Chondrocyte (in vitro differentiated cells): Measurements from ENCODE around the gene SP5. TPM values are rescaled to one million over a fixed set of nuclear protein-coding genes. Genes with fewer than 3 reads are reported as not detected.

ENCODE experiments used
- DNase-seq: peaks from one replicate; pipeline ENCODE4 v3.0.0; 2021; ENCODE audit warnings: mixed read lengths, low spot score
- H3K27ac Mint-ChIP-seq: one replicate; pipeline ENCODE4 v1.8.0; 2021; ENCODE audit warnings: mild to moderate bottlenecking, moderate library complexity, mixed read lengths; ENCODE audit not compliant: unreplicated experiment
- H3K27me3 Mint-ChIP-seq: 2 replicates; pipeline ENCODE4 v1.8.0; 2021; ENCODE audit warnings: low read depth, mixed read lengths
- H3K36me3 Mint-ChIP-seq: 2 replicates; pipeline ENCODE4 v1.8.0; 2021; ENCODE audit warnings: low read depth, mixed read lengths
- H3K4me1 Mint-ChIP-seq: 2 replicates; pipeline ENCODE4 v1.8.0; 2021; ENCODE audit warnings: low read depth, mild to moderate bottlenecking, mixed read lengths
- H3K4me3 Mint-ChIP-seq: one replicate; pipeline ENCODE4 v1.8.0; 2021; ENCODE audit warnings: mild to moderate bottlenecking, moderate library complexity, mixed read lengths; ENCODE audit not compliant: unreplicated experiment
- H3K9me3 Mint-ChIP-seq: 2 replicates; pipeline ENCODE4 v1.8.0; 2021; ENCODE audit warnings: low read depth, mixed read lengths
- total RNA-seq: library from RNA; stranded (reverse); gene quantifications from 3 replicates; pipeline ENCODE4 v1.2.1, GENCODE V29; 2021
- TF ChIP-seq, protein P1 (sequence below): fragments of 200-600 bp; sonication (generic); IDR thresholded peaks from 2 replicates; pipeline ENCODE4 v1.5.0; 2021; ENCODE audit warnings: antibody characterized with exemption, mild to moderate bottlenecking, moderate library complexity

SP5 gene
- total RNA-seq, 1 donor from 2014 or later = not detected

GRCh38 chr2:170689481-170689880 is 25.7 kb upstream of the SP5 start:
- TF ChIP-seq, protein P1, sequence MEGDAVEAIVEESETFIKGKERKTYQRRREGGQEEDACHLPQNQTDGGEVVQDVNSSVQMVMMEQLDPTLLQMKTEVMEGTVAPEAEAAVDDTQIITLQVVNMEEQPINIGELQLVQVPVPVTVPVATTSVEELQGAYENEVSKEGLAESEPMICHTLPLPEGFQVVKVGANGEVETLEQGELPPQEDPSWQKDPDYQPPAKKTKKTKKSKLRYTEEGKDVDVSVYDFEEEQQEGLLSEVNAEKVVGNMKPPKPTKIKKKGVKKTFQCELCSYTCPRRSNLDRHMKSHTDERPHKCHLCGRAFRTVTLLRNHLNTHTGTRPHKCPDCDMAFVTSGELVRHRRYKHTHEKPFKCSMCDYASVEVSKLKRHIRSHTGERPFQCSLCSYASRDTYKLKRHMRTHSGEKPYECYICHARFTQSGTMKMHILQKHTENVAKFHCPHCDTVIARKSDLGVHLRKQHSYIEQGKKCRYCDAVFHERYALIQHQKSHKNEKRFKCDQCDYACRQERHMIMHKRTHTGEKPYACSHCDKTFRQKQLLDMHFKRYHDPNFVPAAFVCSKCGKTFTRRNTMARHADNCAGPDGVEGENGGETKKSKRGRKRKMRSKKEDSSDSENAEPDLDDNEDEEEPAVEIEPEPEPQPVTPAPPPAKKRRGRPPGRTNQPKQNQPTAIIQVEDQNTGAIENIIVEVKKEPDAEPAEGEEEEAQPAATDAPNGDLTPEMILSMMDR = no peak
- Mint-ChIP-seq H3K27me3 (peaks cover 26% of the 10 kb centered on the region), H3K27ac (no peak overlapping the region), H3K36me3 (no peaks in the 10 kb centered on the region), H3K9me3 (no peaks in the 10 kb centered on the region), H3K4me3 (no peak overlapping the region), H3K4me1 (no peaks in the 10 kb centered on the region)
- DNase-seq = no peak

DNA sequence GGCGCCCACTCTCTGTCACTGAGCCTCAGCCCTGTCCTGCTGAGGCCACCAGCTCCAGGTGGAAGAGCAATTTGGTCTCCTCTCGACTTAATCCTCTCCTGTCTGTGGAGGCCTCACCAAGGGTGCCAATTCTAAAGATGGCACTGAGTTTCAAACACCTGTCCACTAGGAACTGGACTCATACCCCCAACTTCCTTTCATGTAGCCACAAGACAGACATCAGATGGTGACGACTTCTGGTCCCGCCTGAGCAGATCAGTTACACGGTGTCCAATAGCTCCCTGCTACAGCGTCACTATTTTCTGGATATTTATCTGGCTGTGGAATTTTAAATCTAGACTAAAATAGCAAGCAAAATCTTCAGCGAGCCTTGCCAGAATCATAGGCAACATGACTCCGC is 24.5 kb upstream of the SP5 start:
- Mint-ChIP-seq H3K36me3 (no peaks in the 10 kb centered on the region), H3K27ac (no peak overlapping the region), H3K4me3 (no peak overlapping the region), H3K9me3 (no peaks in the 10 kb centered on the region), H3K27me3 (peaks cover 24% of the 10 kb centered on the region), H3K4me1 (peaks cover 4% of the 10 kb centered on the region)
- TF ChIP-seq, protein P1 = no peak
- no peak for DNase-seq

- H3K27me3 Mint-ChIP-seq = peaks cover 27% of the 10 kb centered on the region
- H3K4me1 Mint-ChIP-seq = peaks cover 5% of the 10 kb centered on the region
- H3K9me3 Mint-ChIP-seq = no peaks in the 10 kb centered on the region
- no peak overlapping the region for H3K27ac Mint-ChIP-seq
- no peak overlapping the region for H3K4me3 Mint-ChIP-seq
- DNase-seq = no peak
- TF ChIP-seq, protein P1 = no peak
- no peaks in the 10 kb centered on the region for H3K36me3 Mint-ChIP-seq
Measured at GRCh38 chr2:170694316-170694715, 20.8 kb upstream of the SP5 start.

- H3K36me3 Mint-ChIP-seq = no peaks in the 10 kb centered on the region
- peaks cover 5% of the 10 kb centered on the region for H3K4me1 Mint-ChIP-seq
- no peak for DNase-seq
- peaks cover 32% of the 10 kb centered on the region for H3K27me3 Mint-ChIP-seq
- H3K4me3 Mint-ChIP-seq = no peak overlapping the region
- no peaks in the 10 kb centered on the region for H3K9me3 Mint-ChIP-seq
- TF ChIP-seq, protein P1 = no peak
- no peak overlapping the region for H3K27ac Mint-ChIP-seq
Measured at GRCh38 chr2:170695521-170696410, 19.4 kb upstream of the SP5 start.

DNA sequence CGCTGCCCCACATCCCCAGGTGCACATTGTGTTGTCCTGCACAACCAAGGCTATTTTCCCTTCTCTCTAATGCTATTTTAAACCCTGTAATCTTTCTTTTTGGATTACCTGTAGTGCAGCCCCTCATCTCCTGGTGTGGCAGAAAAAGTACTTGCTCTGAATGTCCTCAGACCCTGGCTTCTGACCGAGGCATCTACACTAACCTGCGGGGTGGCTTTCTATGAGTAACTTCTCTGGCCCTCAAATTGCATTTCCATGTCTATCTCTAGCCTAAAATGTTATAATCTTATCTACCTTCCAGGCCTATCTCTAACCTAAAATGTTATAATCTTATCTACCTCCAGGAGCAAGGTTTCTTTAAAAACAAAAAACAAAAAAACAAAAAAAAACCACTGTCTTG is 18.2 kb upstream of the SP5 start:
- Mint-ChIP-seq H3K36me3 (no peaks in the 10 kb centered on the region), H3K27ac (no peak overlapping the region), H3K9me3 (no peaks in the 10 kb centered on the region), H3K27me3 (peaks cover 40% of the 10 kb centered on the region), H3K4me3 (no peak overlapping the region), H3K4me1 (peaks cover 5% of the 10 kb centered on the region)
- no peak for DNase-seq
- TF ChIP-seq, protein P1 = no peak
